Adrenal gland (tissue), 5 donors: ENCODE measurements around the gene CCL1.

Source experiments
- POLR2A ChIP-seq, 2 donors: fragments of 450-650 bp; IDR thresholded peaks; one replicate each; pipeline ENCODE4 v1.6.1; 2017; ENCODE audit warnings: antibody characterized with exemption in 2 of 2, mild to moderate bottlenecking in 2 of 2, moderate library complexity in 1 of 2
- TF ChIP-seq, protein P1 (sequence below), 6 experiments: fragments of 450-650 bp in 4 of 6; fragments of 200-600 bp in 2 of 6; sonication (generic) in 1 of 6; IDR thresholded peaks; 1 replicate in 5 of 6; 2 replicates in 1 of 6; pipeline versions ENCODE4 v1.5.1 to v1.8.0; 2016 to 2021; ENCODE audit warnings: antibody characterized with exemption in 6 of 6, mild to moderate bottlenecking in 2 of 6, moderate library complexity in 1 of 6
- donor health status: DM: no; HTN: no; CAD: no.

DNA sequence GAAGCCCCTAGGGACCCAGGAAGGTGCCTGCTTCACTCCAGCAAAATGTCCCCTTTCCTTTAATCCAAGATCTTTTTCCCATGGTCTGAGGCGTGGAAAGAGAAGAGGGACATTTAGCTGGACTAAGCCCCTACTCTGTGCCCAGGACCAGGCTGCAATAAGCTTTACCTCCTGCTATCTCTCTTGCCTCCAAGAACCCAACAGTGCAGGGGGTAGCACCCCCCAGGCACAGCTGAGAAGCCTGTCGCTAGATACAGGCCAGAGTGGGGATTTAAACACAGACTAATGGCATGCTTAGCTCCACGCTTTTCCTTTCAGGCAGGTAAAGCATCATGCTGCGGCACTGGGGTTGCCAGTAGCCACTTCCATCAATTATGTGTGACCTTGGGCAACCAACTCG is 24.5 kb upstream of the CCL1 start:
- TF ChIP-seq, protein P1, sequence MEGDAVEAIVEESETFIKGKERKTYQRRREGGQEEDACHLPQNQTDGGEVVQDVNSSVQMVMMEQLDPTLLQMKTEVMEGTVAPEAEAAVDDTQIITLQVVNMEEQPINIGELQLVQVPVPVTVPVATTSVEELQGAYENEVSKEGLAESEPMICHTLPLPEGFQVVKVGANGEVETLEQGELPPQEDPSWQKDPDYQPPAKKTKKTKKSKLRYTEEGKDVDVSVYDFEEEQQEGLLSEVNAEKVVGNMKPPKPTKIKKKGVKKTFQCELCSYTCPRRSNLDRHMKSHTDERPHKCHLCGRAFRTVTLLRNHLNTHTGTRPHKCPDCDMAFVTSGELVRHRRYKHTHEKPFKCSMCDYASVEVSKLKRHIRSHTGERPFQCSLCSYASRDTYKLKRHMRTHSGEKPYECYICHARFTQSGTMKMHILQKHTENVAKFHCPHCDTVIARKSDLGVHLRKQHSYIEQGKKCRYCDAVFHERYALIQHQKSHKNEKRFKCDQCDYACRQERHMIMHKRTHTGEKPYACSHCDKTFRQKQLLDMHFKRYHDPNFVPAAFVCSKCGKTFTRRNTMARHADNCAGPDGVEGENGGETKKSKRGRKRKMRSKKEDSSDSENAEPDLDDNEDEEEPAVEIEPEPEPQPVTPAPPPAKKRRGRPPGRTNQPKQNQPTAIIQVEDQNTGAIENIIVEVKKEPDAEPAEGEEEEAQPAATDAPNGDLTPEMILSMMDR (IDR thresholded peaks at IDR 0.05): no peak
- TF ChIP-seq POLR2A (IDR thresholded peaks at IDR 0.05): no peak
